Hematopoietic multipotent progenitor cell treated with erythropoietin and hydrocortisone succinate and interleukin-3 and kit ligand, for 15 days (in vitro differentiated cells): ENCODE data around the gene WFDC2.

Experiments
- DNase-seq: peaks from one replicate; pipeline ENCODE4 v3.0.0-alpha.2; 2015; ENCODE audit warnings: low spot score

Gene WFDC2

GRCh38 chr20:45497971-45498494 is 28.5 kb downstream of the WFDC2 start:
- no peak for DNase-seq

GRCh38 chr20:45500022-45500421 is 30.5 kb downstream of the WFDC2 start:
- DNase-seq = no peak

GRCh38 chr20:45501600-45501999 is 32.0 kb downstream of the WFDC2 start:
- DNase-seq = no peak

GRCh38 chr20:45502561-45502960 is 33.0 kb downstream of the WFDC2 start:
- no peak for DNase-seq

DNA sequence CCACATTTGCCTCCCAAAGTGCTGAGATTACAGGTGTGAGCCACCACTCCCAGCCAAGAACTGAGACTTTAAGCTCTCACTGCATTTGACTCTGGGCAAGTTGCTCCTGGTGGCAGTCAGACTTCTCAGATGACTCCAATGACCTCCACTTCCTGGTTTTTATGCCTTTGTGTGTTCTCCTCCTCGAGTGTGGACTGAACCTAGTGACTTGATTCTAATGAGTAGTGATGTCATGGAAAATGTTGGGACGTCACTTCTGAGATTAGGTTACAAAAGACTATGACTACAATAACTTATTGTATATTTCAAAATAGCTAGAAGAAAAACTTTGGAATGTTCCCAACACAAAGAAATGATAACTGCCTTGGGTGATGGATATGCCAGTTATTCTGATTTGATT is 33.9 kb downstream of the WFDC2 start:
- no peak for DNase-seq

DNA sequence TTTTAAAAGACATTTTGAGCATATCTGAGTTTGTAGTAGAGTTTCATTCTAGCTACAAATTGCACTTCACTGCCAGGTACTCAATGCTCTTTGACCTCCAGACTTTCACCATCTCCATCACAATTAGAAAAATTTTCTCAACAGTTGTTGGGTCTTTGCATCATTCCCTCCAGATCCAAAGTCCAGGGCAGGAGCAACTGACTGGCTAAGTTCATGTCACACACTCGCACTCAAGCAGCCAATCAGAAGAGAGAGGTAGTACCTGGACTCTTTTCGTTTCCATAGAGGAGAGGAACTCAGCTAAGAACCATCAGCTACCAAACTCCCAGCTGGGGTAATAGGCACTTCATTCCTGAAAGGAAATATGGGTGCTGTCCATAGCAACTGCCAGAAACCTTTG is 36.8 kb downstream of the WFDC2 start:
- no peak for DNase-seq

- DNase-seq = no peak
Measured at GRCh38 chr20:45507011-45507820, 37.7 kb downstream of the WFDC2 start.

GRCh38 chr20:45508068-45508886 is 38.7 kb downstream of the WFDC2 start:
- no peak for DNase-seq

- no peak for DNase-seq
Measured at GRCh38 chr20:45509091-45509490, 39.5 kb downstream of the WFDC2 start.

DNA sequence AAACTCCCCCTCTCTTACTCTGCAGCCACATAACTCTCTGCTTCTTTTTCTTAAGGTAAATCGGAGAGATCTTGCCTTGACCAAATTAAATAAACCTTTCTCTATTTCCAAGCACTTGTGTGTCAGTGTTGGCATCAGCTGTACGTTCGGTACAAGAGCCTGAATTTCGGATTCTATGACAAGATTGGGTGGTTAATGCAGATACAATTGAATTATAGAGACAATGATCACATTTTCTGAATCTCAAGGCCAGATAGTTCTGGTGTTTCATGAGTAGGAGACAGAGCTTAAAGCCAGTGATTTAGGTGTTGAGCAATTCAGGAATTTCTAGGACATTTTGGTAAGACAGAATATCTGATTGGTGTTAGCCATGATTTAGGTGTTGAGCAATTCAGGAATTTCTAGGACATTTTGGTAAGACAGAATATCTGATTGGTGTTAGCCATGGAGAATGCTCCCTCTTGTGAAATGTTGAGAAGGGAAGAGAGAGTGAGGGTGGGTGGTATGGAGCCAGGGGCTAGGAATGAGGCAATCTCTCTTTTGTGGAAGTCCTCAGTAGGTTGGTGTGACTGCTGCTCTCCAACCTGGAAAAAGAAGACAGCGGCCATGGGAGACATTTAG is 40.8 kb downstream of the WFDC2 start:
- no peak for DNase-seq

- DNase-seq = no peak
Measured at GRCh38 chr20:45515147-45515913, 45.8 kb downstream of the WFDC2 start, which contains the start of gene SPINT3. SPINT3 (minus strand) TSS chr20:45515622; CDS start chr20:45515608, 14 bp downstream.

DNA sequence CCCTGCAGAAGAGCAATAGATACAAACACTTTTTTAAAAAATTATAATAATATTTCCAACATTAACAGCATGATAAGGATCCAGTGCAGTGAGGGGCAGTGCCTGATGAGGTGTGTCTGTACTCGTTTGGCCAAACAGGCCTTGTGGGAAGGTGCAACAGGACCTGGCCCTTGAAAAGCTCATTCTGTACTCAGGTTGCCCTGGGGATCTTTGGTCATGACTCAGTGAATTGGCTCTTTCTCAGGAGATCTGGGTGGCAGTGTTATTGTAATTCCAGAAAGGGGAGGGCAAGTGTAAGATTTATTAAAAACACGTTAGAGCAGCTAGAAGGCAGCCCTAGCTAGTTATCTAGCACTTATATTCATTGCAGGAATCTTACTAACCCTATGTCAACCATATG is 48.7 kb downstream of the WFDC2 start:
- no peak for DNase-seq

DNA sequence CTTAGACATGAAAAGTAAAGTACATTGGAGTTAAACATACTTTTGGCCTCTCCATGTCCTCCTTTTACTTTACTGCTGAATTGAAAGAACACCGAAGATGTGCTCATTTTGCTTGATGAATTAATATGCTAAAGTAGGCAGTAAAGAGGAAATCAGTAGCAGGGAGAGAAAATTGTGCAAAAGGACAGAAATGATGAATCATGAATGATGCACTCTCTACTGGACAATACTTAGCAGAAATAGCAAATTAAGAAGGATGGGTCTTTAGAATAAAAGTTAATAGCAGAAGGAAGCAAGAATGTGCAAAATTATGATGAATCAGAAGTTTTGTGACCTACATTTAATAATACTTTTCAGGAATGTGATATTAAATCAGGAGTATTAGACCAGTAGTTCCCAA is 54.3 kb downstream of the WFDC2 start:
- no peak for DNase-seq

DNA sequence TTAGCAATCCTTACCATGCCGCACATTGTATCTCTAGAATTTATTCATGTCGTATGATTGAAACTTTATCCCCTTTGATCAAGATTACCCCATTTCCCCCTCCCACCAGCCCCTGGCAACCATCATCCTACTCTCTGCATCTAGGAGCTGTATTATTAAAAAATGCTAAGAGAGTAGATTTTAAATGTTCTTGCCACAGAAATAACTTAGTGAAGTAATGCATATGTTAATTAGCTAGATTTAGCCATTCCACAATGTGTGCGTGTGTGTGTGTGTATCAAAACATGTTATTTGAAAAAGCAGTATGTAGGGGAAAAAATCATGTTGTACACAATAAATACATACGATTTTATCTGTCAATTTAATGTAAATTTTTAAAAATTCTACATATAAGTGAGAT is 57.7 kb downstream of the WFDC2 start:
- DNase-seq = no peak
